GM08714 (cell line): ENCODE data around the gene OR51A2.
"Not testable (repeated sequence)": the region's sequence is repeated elsewhere in the genome, so short reads cannot be mapped to it uniquely, and the experiment has no call there.

Source experiments
- H3K4me3 ChIP-seq: fragments of 200-500 bp; sonication (Bioruptor generic); 2 replicates; pipeline ENCODE4 v1.5.1; 2014; ENCODE audit warnings: mild to moderate bottlenecking, low read length, inconsistent platforms
- ZNF274 ChIP-seq: IDR thresholded peaks from 2 replicates; pipeline ENCODE4 v1.6.1; 2012; ENCODE audit warnings: mild to moderate bottlenecking, low read depth, low read length

Gene OR51A2

GRCh38 chr11:4955613-4956012 is at the start of gene OR51A2:
Gene OR51A2 (minus strand): TSS chr11:4955713. CDS start chr11:4955713, 0 bp downstream.
- not testable (repeated sequence) for H3K4me3 ChIP-seq

- TF ChIP-seq ZNF274 = no peak
- H3K4me3 ChIP-seq = no peak overlapping the region
Measured at GRCh38 chr11:5004424-5005274, 49.1 kb upstream of the OR51A2 start.

- no peak for TF ChIP-seq ZNF274
- H3K4me3 ChIP-seq = no peak within 1 kb of the TSS
Measured at GRCh38 chr11:4994551-4994950, 39.0 kb upstream of the OR51A2 start, which contains the start of gene OR51L1. Gene OR51L1 (plus strand): TSS chr11:4994851. CDS start chr11:4998983, 4,132 bp downstream.

DNA sequence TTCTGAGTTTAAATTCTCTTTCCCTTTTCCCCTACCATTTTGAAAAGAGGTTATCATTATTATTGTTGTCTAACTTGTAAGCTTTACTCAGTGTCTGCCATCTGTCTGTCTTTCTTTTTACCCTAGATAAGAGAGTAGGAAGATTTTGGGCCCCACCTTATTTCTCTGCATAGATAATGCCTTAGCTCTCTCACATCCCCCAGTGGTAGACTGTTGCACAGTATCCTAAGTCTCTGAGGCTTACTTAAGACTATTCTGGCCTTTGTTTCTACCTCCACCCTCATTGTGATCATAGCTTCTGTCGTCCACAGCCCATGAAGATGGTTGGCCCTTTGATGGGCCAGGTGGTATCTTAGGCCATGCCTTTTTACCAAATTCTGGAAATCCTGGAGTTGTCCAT is 35.5 kb upstream of the OR51A2 start:
- H3K4me3 ChIP-seq = no peak overlapping the region
- no peak for TF ChIP-seq ZNF274

DNA sequence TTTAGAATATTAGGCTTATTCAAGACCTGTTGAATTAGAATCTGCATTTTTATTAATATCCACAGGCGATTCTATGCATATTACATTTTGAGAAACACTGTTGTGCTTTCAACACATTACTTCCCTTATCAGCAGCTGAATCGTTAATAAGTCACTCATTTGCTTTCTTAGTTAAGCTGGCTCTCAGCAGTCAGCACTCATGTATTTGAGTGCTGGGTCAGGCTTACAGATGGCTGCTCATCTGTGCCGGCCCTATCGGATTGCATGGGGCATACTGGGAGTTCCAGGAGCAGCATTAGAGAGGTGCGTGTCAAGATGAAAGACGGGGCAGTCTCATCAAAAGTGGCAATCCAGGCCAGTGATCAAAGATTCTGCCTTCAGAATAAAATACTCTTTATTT is 28.3 kb upstream of the OR51A2 start:
- no peak overlapping the region for H3K4me3 ChIP-seq
- TF ChIP-seq ZNF274 = no peak

GRCh38 chr11:4982678-4983077 is 27.2 kb upstream of the OR51A2 start:
- no peak for TF ChIP-seq ZNF274
- H3K4me3 ChIP-seq = no peak overlapping the region

- H3K4me3 ChIP-seq = no peak overlapping the region
- TF ChIP-seq ZNF274 = no peak
Measured at GRCh38 chr11:4979036-4979435, 23.5 kb upstream of the OR51A2 start.

DNA sequence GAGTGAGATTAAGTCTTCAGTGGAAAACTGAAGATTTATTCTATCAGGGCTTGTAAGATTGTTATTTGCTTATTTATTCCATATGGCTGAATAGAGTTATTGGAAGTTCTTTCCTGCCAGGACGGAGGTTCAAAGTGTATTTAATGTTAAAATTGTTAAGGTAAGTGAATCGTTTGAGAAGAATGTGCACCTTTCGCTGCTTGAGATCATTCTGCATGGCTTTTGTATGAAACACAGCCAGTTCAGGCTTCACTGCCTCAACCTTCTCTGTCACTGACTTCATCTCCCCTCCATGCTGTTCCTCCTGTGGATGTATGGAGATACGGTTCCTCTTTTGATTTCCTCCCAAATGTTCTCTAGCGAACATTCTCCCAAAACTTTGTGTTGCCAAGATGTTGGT is 19.9 kb upstream of the OR51A2 start:
- TF ChIP-seq ZNF274 = no peak
- H3K4me3 ChIP-seq = no peak overlapping the region

DNA sequence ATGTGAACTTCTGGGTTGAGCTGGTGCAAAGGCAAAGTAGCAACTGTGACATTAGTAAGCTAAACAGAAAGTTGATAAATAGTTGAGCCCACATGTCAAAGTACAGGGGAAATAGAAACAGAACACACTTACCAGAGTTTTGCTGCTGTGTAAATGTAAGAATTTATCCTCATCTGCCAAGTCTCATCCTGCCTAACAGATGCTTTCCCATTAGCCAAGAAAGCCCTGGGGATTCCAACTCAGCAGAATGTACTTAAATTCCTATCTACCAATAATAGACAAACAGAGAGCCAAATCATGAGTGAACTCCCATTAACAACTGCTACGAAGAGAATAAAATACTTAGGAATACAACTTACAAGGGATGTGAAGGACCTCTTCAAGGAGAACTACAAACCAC is 7.3 kb upstream of the OR51A2 start:
- TF ChIP-seq ZNF274 = no peak
- H3K4me3 ChIP-seq = no peak overlapping the region

DNA sequence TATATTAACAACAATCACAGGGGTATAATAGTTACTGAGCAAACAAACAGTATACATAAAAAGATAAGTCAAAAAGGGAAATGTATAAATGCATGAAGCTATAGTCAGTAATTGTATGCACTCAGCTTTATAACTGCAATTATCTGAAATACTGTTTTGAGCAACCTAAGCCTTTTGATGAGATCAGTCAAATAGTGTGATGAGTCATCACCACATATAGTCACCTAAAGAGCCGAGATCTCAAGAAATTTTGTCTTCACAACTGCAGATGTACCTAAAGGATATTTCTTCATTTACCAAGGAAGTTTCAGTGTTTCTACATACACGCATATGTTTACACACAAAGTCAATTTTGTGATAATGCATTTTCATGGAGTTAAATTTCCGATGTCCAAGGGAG is 5.4 kb upstream of the OR51A2 start:
- H3K4me3 ChIP-seq = no peak overlapping the region
- no peak for TF ChIP-seq ZNF274

DNA sequence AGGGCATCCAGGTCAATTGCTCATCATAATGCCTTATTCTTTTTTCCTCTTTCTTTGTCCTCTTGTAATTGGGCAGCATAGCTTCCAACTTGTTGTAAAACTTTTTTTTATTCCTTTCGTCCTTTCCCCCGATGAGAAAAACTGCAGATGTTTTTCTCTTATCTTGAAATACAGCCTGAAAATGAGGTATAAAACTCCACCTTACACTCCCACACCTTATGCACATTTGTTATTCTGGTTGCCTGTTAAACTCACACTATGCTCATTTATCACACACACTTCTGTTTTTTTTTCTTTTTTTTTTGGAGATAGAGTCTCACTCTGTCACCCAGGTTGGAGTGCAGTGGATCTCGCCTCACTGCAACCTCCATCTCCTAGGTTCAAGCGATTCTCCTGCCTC is 1.9 kb upstream of the OR51A2 start:
- no peak for TF ChIP-seq ZNF274
- H3K4me3 ChIP-seq = no peak overlapping the region

DNA sequence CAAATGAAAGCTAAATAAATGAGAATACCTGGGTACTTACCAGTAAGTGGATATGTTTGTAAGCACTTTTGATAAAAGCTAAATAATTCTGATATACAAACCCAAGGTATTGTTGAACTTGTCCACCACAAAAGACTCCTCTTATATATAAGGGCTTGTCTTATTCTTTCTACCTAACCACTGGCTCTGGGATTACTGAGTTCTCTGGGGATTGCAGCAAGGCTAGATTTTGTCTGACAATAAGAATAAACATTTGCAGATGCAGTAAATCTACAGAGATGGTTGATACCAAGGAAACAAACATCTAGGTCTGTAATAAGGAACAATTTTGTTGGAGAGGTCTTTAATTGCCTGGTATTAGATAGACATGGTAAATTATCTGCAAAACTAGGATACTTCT is 8.0 kb downstream of the OR51A2 start, which contains the start of gene OR51A4:
Gene OR51A4 (minus strand): TSS at position 101 of the 400 bp plus-strand sequence. CDS start 505 bp downstream, outside the sequence.
- no peak within 1 kb of the TSS for H3K4me3 ChIP-seq
- no peak for TF ChIP-seq ZNF274

DNA sequence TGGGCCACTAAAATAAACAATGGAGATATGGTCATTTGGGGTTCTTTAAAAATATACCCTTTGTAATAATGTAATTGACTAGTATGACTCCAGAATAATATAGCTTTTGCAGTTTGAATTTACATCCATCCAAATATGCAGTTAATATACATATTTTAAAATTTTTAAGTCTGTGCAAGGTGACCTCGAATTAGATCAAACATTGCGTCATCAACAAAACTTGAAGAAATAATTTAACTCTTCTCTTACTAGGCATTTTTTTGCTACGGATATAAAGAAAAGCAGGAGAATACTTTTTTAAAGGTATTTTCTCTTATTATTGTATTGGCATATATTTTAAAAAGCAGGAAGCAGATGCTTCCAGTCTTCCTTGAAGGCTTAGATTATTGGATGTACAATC is 18.8 kb downstream of the OR51A2 start:
- TF ChIP-seq ZNF274 = no peak

GRCh38 chr11:4932751-4933150 is 22.8 kb downstream of the OR51A2 start:
- no peak for TF ChIP-seq ZNF274

More for the DNA sequence above, 18.8 kb downstream of the OR51A2 start:
- no peak overlapping the region for H3K4me3 ChIP-seq

GRCh38 chr11:4926608-4927007 is 28.9 kb downstream of the OR51A2 start:
- TF ChIP-seq ZNF274 = no peak
- no peak overlapping the region for H3K4me3 ChIP-seq

More at GRCh38 chr11:4932751-4933150, 22.8 kb downstream of the OR51A2 start:
- no peak overlapping the region for H3K4me3 ChIP-seq

- no peak for TF ChIP-seq ZNF274
- H3K4me3 ChIP-seq = no peak within 1 kb of the TSS
Measured at GRCh38 chr11:4924239-4924638, 31.3 kb downstream of the OR51A2 start, which contains the start of gene OR51G1. Gene OR51G1 (minus strand): TSS chr11:4924339. CDS start chr11:4924339, 0 bp downstream.
